Measurements from ENCODE around the gene PTPRT.

Gene PTPRT

DNA sequence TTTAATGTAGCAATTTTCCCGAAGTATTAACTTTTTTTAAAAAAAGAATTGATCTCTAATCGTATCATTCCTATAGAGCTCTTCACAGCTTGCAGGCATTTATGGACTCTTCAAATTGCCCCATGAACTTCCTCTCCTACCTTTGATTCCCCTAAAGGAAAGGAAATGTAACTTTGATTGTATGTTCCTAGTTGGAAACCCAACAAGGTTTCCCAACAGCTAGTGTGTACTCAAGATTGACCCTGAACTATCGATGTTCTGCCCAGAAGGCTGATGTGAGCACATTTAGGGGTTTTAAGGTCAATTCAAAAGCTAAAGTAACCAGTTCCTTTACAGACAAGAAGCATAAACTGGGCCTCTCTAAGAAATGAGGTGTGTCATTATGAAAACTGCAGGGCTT is 491.7 kb downstream of the PTPRT start:
- no peak for DNase-seq

DNA sequence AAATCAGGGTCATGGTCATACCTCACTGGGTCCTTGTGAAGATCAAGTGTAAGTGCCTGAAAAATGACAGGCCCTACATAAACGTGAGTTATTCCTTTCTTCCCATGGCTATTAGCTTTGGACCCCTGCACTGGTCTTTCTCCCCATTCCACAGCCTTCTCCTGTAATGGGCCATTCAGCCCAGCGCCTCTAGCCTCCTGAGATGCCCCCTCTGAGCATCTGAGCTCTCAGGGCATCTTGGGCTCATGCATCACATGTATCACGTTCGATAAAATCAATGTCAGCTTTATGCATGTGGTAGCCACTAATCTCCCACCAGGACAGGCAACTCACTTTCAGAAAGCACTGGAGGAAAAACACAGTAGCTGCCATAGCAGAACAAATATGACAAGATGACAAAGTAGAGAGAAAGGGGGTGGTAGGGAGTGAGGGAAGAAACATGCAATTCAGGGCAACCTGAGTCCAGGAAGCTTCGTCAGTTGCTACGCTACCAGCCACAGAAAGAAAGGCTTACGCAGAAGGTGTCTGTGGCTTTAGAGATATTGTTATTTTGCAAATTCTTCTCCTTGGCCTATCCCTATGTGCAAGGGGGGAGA is 498.8 kb downstream of the PTPRT start:
- DNase-seq: no peak

DNA sequence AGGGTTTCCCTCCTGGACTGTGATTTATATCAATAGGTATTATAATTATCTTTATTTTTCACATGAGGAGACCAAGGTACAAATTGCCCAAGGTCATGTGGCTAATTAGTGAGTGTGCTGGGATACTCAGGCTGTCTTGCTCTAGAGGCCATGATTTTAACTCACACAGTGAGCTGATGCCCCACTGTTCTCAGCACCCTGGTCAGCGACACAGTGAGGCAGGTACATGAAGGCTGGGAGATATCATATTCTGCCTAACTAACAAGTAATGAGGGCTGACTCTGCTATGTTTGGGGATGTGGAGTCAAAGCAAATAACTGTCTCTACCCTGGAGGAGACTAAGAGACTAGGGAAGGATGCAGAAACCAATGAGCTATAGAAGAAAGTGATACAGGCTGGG is 501.1 kb downstream of the PTPRT start:
- peak; percentile 2 for DNase-seq

DNA sequence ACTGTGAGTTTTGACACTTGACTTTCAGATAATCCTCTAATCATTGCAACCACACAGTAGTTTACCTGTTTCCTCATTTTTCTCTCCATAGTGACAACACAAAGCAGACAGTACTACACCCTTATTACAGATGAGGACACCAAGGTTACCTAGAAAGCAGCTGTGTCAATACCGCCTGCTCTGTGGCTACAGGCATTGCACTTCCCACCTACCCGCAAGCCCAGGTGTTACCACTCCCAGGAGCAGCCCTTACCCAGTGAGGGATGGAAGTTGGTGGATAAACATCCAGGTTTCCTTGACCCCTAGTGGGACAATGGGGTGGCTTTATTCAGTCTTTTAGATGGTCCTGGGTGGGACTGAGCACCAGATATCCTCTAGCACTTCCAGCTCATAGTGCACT is 503.6 kb downstream of the PTPRT start:
- DNase-seq: no peak

DNA sequence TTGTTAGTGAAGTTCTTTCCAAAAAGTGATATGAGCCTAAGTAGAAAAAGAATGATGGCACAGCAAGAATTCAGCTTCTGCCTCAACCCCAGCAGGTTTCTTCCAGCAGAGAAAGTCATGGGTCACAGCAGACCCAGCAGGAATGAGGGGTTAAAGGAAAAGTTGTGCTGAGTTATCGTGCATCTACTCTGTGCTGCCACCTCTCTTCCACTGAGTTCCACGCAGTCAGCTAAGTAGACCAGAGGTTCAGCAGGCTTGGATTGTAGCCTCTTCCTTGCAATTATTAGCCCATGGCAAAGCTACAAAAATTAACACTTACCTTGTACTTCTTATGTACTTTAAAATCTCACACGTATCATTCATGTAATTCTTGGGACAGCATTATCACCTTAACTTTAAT is 510.8 kb downstream of the PTPRT start:
- DNase-seq: peak; percentile 1

DNA sequence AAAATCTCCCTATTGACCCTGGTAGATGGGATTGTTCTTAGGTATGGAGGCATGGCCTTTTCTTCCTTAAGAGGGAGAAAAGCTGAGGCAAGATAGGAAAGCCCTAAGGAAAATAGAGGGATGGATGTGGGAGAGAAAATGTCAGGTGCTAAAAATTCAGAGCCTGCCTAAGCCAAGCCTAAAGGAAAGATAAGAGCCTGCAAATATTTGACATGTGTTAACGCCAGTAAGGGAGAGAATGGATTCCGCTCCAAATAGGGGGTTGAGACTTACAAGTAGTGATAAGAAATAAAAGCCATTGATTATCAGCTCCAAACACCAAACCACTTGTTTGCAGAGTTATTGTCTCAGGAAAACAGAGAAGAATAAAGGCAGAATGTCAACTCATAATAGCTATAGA is 533.6 kb downstream of the PTPRT start:
- DNase-seq: no peak

DNA sequence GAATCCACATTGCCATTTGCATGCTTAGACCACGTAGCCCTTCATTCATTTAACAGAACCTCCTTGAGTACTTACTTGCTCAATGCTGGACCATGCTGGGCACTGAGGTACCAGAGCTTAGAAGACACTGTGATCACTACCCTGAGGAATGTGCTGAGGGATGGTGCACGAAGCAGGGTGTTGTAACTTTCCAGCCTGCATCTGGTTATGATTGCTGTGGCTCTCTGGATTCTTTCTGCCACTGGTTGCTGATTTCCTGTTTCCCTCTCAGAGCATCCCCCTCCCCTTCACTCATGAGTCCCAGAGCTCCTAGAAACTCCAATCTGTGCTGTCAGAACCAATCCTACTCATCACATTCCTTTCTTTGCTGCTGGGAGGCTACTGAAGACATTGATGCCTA is 537.4 kb downstream of the PTPRT start:
- no peak for DNase-seq

DNA sequence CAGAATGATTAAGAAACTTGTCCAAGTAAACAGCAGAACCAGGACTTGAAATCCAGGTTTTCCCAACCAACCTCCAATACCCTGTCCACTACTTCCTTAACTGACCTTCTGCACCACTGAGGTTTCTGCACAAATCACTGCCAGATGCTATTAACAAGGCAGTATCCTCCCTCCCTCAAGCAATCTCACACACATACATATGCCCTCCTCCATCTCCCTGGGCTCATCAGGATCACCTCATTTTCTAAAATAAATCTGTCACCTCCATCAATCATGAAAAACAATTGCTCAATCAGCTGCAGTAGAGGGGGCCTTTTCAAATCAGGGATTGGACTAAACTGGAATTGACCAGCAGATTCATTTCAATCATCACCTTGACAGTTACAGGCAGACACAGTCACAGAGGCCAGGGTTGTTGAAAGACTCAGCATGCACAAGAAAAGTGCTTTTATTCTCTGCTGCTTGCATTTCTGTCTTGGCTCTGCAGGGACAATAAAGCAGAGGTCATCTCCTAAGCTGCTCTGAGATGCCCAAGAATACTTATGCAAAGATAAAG is 539.4 kb downstream of the PTPRT start:
- no peak for DNase-seq

DNA sequence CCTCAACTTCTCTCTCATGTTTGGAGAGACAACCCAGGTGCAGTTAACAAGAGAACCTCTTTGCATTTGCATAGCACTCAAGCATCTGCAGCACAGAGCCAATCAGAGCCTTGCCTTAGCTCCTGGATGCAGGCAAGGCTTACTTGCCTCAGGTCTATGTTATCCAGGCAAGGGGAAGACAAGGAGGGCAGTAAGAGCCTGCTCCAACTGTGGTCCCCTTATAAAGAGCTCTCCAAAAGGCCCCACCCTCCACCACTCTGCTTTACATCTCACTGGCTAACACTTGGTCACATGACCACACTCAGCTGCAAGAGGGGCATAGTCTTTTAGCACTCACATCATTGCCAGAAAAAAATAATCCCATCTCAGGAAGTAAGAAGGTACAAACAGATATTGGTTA is 540.0 kb downstream of the PTPRT start:
- DNase-seq: no peak

DNA sequence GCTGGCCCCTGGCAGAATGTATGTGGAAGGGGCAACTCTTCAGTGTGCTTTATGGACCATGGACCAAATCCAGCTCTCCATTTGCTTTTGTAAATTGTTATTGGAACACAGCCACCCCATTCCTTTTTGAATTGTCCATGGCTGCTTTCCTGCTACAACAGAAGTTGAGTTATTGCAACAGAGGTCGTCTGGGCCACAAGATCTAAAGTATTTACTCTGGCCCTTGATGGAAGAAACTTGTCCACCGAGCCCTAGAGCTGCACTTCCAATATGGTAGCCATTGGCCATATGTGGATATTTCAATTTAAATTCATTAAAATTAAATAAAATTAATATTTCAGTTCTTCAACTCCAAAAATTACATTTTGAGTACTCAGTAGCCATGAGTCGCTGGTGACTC is 543.5 kb downstream of the PTPRT start:
- no peak for DNase-seq

DNA sequence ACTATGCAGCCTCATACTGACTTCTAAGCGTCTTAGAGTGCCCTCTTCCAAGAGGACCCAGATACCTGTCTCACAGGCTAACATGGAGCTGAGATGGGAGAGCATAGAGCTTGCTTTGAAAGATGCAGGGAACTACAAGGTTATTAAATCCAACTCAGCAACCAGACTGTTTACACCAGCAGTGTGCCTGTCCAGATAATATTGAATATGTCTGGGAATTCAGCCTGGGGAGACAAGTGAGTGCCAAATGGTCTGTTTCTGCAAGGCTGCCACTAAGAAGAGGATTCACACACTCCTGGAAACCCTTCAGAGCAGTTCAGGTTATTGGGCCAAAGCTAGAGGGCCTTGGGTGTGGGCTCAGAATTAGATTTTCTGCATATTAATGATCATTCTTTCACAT is 547.8 kb downstream of the PTPRT start:
- DNase-seq: no peak

DNA sequence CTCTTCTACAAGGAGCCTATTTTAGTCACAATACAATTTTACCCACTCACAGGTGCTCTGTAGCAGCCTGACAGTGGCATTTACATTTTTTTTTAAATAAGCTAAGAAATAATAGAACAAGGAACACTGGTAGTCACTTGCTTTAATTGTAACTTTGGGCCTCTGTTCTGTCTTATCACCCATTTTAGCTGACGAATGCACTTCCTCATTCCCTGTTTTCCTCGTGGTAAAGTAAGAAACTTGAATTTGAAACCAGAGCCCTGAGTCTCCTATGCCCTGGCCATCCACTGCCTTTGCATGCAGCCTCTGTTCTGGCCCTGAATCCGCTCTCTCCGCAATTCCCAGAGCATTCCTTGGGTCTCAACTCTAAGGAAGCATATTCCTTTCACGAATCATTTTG is 550.6 kb downstream of the PTPRT start:
- peak; percentile 6 for DNase-seq

DNA sequence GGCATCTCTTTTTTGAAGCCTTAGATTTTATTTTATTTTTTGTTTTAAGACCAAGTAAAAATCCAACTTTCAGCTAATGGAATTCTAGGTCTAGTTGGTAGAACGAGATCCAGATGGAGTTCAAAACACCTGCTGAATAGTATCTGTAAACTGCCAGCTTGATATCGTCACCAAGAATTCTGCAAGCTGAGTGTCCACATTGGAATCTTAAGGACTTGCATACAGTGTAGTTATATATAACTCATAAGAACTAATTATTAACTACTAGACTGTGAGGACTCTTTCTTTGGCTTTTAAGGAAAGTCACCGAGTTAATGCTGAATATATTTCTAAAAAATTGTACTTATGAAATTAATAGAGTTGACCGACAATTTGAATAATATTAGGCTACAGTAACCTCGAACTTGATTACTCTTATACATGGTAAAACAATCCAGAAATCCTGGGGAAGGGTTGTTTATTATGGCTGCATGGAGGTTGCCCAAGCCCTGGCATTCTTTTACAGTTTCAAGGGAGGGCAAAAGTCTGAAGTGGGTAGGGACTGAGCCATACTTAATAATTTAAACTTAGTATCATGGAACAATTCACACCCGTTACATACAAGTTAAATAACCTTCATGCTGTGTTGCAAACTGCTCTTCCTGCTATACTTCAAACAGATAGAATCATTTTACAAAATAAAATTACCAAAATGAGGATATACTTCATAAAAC is 553.9 kb downstream of the PTPRT start:
- no peak for DNase-seq

DNA sequence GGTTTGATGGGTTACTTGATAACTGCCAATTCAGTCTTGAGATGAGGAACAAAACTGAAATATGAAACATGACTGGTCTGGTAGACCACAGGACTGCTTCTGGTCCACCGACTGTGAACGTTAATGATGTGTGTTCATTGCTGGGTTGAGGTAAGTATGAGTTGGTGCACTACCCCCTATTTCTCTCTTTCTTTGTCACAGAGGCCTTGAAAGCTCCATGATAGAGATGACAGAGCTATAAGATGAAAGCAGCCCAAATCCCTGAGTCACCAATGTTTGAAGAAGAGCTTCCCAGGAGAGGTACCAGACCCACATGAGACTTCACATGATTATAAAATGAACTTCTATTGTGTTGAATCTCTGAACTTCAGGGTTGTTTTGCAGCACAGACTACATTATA is 555.5 kb downstream of the PTPRT start:
- no peak for DNase-seq

DNA sequence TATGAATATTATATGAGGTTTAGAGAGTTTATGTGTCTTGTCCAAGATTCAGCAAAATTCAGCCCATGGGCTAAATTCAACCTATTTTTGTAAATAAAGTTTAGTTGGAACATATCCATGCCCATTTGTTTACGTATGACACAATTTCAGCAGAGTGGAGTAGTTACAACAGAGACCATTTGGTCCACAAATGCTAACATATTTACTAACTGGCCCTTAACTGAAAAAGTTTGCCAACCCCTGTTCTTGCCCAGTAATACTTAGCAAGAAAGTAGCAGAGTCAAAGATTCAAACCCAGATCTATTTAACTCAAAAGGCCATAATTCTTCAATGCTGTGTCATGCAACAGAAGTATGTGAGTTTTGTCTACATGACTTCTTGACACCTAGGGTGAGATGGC is 561.0 kb downstream of the PTPRT start:
- no peak for DNase-seq

DNA sequence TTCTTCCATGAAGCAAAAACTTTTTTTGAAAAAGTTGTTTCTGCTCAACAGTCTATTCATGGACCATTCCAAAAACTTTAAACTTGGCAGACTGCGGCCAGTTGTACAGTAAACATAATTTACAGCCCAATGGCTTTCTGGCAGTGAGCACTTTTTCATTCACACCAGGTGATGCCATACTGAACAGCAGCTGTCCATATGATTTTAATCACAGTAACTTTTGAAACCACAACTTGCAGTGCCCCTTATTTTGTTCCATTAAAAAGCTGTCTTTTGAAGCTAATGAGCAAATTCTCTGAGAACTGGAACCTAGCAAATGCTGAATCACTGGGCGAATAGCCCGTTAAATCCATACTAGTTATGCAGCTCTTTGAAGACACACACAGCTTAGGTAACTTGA is 576.6 kb downstream of the PTPRT start:
- no peak for DNase-seq

DNA sequence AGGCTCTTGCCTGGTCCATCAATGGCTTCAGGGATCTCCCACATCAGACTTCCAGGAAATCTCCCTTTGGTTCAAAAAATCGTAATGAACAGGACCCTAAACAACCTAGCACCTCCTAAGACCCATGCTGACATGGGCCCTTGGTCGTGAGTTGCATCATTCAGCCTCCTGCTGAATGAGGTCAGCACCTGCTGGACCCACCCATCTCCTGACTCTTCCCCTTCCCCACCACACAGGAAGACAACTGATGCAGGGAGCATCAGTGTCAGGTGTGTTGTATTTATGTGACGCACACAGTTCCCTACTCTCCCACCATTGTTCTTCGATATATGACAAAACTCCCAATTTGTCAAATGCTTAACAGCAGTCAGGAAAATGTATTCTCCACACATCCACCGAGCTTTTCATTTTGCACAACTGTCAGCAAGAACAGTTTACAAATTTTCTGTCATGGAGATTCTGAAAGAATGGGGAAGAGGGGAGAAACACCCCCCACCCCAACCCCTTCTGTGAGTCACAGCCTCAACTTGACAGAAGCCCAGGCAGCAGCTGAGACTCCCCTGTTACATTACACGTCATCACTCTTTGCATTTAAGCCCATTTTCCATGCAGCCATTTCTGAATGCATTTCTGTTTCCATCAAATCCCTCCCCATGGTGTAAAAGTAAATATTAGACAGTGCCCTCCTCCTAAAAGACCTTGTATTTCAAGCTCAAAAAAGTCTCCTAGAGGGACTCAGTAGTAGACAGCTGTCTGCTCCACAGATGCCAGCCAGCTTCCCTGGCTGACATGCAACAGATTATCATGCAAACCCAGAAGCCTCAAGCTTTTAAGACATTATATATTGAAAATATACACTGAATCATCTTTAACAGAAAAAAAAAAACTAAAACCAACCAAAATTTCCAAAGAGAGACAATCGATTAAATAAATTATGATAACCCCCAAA is 577.5 kb downstream of the PTPRT start:
- no peak for DNase-seq

DNA sequence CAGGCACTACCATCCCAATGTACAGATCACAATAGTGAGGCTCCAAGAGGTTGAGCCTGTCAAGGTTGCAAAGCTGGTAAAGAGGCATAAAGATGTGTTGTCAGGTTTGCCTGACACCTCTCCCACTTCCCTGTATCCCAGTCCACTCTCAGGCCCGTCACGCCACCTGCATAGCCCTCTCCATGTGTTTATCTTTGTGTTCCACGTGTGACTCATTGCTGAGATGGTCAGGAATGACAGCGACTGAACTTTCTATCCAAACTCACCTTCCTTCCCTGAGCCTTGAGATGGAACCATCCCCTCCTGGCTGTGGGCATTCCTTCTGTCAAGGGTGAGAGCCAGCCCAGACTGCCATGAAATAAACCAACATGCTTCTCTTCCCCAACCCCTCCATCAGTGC is 578.3 kb downstream of the PTPRT start:
- no peak for DNase-seq

DNA sequence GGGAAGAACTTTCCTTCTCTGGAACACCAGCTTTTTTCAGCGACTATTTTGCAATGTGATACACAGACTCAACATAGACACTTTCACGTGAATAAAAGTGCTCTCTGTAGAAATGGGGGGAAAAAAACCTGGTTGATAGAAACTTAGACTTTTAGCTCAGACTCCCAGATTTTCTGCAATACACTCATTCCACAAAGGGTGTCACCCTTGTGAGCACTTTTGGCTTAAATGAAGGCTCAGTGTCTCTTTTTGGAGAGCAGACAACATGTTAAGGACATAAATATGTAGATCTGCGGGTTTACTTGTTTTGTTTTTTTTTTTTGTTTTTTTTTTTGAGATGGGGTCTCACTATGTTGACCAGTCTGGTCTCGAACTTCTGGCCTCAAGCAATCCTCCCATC is 579.6 kb downstream of the PTPRT start:
- DNase-seq: peak; percentile 2

DNA sequence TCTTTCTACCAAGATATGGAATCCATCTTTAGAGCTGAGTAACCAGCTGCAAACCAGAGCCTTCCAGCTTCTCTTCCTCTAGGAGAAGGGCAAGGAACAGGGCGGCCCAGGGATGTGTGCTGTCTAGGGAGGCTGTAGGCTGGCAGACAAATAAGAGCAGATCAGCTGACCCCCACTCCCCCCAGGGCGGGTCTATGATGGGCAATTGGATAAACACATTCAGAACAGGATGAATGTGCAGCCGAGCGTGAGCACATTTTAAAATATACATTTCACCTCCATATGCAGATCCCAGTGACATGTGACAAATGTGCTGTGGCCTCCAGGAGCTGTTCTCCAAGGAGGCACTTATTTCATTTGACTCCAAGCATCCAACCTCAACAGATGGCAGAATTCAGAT is 580.1 kb downstream of the PTPRT start:
- no peak for DNase-seq

DNA sequence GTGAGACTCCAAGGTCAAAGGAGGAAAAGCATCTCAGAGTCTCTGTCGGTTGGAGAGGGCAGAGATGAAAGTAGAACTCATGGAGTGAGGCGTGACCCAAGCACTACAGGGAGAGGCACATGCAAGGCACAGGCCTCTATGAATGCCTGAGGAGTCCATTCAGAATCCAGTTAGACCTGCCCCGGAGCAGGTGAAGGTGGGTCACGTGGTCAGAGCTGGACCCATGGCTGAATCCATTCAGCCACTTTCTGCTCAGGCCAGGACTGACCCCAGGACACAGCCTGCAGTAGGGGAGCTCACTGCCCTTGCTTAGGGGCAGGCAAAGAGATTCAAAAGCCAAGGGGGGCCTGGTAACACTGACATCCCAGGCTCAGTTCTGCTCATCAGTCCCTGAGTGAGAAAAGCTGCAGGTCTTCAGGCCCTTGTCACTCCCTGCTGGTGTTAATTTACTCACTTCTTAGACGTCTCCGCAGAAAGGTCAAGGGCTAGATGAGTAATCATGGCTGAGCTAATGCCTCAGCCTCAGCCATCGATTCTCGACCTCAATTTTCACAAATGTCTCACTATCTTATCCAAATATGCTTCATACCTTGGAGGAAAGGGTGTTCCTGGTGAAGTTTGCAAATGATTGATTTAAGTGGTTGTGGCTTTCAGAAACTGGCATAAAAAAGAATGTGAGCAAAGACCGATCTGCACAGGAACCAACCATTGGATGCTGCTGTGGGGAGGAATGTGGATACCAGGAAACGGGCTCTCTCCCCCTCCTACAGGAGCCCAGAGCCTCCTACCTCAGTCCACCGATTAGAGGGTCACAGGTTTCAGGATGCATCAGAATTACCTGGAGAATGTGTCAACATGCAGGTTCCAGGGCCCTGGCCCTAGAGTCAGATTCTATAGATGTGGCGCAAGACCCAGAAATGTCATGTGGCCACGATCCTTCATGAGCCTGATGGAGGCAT is 584.4 kb downstream of the PTPRT start:
- no peak for DNase-seq

DNA sequence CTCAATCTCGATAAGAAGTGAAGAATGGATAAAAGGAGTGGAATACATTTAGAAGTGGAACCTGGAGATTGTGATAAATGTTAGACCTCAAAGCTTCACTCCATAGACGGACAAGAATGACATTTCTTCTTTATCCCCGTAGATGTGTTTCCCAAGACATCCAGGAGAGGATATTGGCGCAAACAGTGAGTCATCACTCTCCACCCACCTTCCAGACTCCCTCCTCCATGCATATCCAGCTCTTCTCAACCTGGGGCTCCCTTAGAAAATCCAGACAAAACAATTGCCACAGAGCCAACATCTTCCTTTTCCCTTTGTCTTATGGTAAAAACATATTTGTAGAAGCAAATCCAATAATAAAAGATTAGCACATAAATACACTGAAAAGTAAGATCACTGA is 586.1 kb downstream of the PTPRT start:
- no peak for DNase-seq

DNA sequence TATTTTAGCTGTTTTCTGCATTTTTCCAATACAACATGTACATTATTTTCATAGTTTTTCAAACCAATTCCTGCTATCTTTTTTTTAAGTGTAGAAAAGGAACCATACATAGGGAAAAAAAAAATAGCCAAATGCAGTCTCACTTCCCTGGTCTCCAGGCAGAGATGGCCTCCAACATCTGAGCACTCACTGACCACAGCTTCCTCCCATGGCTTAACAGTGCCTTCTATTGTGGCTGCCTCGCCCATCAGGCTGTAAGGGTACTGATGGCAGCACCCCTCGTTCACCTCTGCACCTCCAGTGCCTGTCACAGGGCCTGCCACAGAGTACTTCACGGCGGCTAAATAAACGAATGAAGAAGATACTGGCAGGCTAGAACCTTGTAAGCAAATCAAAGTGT is 591.1 kb downstream of the PTPRT start:
- no peak for DNase-seq

Measured in OCI-M1 (cell line).